GM19035 (cell line): ENCODE results near the gene UBE2G2.

ENCODE experiments used
- ATAC-seq: cut with Tn5 transposase; IDR thresholded peaks from one replicate; pipeline ENCODE4 v1.9.1; 2021; ENCODE audit not compliant: unreplicated experiment

The UBE2G2 gene, protein sequence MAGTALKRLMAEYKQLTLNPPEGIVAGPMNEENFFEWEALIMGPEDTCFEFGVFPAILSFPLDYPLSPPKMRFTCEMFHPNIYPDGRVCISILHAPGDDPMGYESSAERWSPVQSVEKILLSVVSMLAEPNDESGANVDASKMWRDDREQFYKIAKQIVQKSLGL

DNA sequence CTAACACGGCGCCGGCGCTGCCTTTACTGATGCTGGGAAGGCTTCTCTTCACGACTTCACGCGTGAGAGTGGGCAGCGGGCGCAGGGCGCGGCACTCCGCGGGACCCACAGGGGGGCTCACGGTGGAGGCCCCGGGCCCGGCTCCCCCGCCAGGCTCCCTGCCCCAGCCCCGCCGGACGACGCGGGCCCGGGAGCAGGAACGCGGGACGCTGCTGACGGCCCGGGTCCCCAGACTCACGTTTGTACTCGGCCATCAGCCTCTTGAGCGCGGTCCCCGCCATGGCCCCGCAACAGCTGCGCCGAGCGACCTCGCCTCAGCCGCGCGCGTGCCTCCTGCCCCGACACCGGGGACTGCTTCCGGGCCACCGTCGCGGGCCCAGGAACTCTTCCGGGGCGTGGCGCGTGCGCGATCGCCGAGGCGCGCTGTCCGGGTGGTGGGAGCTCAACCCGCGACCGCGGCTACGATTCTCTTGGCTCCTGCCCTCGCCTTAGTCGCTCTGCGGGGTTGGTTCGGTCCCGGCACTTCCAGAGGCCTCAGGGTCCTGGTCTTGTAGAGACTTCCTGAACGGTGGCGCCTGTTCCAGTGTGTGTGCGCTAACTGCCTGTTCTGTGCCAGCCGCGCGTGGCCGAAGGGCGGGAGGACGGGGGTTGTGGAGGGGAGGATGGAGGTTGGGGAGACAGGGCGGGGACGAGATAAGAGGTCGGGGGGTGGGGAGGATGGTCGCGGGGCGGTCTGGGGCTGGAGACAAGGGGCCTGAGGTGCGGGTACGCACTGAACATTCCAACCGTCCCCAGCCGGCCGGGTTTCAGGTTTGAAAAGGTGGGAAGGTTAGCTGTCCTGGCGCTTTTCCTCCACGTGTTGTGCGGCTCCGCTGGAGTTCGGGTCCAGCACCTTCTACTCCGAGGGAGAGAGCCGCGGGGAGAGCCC, at the start of gene UBE2G2:
Gene UBE2G2, minus strand, starts transcription at position 353 of the 928 bp plus-strand sequence. Its CDS starts 72 bp downstream, at position 281.
- peak; percentile 75 for ATAC-seq

DNA sequence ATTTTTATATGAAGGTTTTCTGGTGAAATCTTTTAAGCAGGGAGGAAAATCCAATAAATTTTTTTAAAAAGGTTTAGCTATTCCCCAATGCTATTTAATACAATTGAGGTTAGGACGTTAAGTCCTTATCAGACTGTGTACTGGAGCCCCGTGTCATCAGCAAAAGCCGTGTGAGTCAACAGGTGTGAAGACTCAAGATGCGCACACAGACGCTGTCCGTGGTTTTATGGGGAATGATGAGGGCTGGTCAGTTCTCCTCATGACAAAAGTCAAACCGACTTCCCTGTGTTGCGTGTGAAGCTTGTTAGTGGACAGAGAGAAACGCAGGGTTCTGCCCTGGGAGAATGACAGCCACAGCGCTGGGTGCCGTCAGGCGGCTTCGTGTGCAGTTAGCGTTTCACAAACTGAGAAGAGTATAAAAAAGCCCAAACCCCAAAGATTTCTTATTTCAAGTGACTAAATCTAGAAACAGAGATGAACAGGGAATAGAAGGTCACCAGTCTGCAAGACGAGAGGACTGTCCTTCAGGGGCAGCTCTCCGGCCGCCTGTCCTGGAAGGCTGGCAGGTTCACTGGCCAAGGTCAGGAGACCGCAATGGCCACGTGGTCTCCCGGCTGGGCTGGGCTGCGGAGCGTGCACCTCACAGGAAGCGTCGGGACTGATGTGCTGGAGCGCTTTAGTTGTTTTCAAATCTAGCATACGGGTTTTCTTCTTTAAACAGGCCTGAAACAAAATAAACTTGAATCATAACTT, 49.5 kb upstream of the UBE2G2 start:
- no peak for ATAC-seq

DNA sequence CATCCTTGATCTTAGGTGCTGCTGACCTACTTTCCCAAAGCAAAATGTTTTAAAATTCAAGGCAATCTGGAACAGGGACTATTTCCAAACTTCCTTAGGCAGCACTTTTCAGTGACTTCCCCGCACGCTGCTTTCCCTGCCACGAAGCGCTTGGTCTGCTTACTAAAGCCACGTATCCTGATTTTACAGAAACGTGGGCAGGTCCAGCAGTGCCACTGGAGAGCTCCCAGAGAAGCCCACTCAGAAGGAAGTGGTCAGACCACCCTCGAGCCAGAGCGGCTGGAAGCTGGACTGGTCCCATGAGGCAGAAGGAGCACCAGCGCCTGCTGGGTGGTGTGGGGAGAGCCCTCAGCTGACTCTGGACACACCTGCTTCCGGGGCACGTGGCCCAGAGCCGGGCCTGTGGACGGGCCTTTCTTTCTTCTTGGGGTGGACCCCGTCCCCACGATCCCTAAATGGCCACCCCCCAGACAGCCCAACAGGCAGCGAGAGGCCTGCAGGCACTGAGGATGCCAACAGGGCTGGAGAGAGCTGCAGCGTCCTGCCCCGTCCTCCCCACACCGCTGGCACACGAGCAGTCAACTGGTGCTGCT, 48.7 kb upstream of the UBE2G2 start:
- ATAC-seq: no peak

DNA sequence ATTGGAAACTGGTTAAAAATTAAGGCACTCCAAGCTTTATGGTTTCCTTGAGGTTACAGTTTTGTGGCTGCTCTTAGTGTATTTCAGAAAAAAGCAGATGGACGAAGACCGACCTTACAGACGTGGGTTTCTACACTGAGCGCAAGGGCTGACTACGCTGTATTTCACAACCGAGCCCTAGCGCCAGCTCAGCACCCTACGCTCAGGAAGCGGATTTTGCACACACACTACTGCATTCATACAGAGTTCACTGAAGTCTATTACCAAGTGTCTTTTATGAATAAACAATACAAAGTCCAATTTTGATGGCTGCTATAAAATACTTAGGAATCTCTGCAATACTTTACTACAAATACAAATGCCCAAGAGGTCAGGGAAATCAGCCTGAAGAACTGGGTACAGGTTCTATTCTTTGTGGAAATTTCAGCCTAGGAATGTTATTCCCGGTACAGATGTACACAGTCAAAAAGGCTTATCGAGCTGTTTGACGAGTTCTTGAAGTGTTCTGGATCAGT, 48.1 kb upstream of the UBE2G2 start:
- no peak for ATAC-seq

DNA sequence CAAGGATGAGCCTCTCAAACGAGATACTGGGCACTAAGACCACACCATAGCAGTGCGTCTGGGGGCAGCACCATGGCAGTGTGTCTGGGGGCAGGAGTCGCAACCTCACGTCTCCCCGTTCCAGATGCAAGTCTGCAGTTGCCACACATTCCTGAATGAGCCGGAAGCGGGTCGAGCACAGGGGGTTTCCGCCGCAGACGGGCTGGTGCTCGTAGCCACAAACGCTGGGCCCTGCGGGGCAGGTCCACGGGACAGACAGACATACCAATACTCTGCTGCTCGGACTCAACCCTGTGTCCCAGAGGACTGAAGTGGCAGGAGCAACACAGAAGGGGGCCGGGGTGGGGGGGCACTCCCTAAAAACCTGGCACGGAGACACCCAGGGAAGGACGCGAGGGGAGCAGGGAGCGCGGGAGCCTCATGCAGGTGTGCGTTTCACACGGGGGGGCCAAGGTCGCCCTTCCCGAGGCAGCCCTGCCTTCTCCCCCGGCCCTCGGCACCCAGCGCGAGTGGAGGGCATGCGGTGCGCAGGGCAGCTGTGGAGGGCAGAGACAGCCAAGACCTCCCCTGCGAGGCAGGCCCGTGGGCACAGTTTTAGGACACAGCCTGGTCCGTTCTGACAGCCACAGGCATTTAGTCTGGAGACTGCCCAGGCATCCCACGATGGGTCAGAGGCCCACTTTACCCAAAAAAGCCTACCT, 47.4 kb upstream of the UBE2G2 start:
- no peak for ATAC-seq

DNA sequence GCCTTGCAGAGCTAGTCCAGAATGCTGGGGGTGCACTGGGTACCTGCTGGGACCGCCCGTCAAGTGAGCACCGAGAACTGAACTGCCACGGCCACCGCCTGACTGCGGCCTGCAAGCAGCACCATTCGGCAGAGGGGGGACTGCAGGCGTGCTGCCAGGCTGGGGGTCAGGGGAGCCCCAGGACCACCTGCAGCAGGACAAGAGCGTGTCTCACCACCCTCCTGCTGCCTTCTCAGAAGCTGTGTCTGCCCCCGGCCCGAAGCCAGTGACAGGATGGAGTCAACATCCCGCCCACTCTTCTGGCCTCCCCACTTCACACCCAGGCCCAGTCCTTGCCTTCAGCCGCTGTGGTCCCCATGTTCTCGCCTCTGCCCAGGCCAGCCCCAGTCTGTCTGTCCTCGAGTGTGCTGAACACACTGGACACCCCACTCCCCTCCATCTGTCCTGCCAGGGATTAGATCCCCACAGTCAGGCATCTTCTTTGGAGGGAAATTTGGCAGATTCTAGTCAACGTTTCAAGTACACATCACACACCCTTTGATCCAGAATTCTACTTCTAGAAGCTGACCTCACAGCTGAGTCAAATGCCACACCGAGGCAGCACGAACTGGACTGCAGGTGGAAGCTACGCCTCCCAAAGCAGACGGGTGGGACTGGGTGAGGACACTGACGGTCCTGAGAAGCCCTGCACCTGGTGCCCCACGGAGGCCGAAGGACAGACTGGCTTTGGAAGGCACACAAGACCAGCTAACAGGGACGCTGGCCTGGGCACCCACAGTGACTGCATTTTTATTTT, 45.8 kb upstream of the UBE2G2 start:
- ATAC-seq: no peak

DNA sequence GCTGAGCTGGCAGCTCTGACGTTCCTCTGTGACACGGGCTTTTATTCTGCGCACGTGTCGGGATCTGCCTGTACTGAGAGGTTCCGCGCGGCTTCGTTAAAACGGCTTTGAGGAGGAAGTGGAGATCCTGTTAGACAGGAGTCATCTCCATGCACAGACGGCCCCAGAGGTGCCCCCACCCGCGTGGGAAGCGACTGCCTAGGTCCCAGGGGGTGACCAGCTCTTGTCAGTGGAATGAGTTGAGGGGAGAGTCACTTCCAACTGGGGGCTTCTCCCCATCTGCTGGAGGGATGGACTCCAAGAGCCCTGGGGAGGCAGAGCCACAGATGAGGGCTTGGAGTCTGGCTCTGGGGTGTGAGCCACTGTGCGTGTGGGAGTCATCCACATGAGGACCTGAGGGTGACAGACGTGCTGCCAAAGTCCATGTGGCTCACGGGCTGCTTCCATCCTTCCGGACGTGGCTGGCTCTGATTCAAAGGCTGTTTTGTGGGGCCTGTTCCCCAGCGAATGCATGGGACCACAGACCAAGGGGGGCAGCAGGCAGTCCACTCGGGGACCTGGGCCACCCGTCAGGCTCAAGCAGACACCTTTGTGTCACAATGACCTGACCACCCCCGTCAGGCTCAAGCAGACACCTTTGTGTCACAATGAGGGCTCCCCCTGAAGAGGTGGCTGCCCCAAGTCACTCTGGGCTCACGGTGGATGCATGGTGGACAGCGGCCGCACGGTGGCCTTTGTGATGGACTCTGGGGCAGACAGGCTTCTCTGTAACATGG, 45.1 kb upstream of the UBE2G2 start:
- no peak for ATAC-seq

DNA sequence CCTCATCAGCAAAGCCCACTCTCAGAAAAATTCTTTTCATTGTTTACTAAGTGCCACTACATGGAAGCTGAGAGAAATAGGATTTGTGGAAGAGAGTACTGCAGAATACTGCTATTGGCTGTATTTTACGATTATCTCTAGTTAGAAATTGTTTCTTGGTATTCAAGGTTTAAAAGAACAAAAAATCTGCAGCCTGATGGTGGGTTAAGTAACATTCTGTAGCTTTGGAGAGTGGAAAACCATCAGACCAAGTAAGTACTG, 44.5 kb upstream of the UBE2G2 start:
- no peak for ATAC-seq

DNA sequence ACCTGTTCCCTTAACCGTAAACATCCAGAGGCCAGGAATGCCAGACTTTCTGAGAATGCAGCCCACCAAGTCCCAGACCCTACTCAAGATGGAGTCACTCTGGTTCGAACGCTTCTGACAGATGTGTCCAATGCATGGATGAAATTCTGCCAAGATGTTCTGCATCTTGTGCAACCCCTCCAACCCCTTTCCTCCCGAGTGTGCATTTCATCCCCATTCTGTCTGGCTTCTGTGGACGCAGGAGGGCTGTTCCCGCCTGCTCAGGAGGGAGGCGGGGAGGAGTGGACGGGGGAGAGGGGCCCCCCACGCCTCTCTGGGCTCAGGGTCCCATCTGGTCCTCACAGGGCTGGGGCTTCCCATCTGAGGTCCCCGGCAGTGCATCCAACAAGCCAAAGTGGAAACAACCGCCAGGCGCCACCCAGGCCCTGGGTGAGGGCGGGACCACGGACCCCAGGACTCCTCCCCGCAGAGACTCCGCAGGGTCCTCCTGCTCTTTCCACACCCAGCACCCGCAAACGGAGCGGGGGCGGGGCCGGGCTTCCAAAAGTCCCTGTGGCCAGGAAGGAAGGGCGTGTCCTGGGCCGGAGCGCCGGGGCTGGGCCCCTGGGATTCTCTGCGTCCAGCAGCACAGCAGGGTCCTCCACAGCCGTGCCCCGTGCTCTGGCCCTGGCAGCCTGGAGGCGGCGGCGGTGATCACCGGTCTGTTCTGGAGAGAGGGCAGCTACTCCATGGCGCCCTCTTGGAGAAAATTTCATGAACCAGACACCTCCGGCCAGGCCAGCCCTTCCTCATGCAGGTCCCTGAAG, 44.0 kb upstream of the UBE2G2 start:
- ATAC-seq: no peak

DNA sequence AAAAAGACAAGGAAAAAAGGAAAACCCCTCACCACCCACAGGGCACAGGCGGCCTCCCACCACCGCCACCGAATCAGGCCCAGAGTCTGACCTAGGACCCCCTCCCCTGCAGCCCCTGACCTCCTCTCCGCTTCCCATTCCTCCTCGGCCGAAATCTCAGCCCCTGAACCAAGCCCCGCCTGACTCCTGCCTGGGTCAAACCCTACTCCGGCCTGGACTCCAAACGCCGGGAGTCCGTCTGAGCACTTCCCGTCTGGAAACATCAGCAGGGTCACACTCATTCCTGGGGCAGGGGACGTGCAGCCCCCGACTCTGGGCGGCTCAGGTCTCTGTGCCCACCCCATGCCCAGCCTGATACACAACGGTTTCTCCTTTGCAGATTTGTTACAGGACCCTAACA, 42.6 kb upstream of the UBE2G2 start:
- no peak for ATAC-seq

DNA sequence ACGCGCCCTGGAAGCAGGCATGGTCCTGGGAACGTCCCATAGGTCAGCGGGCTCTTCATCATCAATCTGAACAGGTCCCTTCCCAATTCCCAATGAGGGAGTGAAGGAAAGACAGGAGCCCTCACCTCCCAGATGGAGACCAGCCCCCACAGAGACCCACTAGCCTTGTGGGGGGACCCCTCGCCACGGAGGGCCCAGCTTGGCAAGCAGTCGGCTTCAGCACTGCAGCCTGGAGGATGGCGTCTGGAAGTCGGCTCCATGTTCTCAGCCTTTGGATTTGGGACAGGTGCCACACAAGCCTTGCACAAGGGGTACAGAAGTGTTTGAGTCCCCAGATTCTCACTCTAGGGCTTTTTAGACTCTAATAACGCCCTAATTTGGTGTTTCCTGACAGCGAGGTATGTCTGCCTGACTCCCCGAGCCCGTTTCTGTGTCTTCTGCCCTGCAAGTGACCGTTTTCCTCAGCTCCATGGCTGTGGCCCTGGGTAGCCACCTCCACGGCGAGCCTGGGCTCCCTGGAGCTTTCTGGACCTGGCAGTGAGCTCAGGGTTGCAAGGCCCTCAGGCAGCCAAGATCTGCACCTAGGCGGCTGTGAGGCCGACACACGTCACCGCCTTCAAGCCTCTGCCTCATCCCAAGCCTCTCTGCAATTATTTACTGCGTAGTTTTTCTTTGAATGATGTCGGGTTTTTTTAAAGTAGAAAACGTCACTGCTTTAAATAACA, 41.3 kb upstream of the UBE2G2 start:
- ATAC-seq: no peak

DNA sequence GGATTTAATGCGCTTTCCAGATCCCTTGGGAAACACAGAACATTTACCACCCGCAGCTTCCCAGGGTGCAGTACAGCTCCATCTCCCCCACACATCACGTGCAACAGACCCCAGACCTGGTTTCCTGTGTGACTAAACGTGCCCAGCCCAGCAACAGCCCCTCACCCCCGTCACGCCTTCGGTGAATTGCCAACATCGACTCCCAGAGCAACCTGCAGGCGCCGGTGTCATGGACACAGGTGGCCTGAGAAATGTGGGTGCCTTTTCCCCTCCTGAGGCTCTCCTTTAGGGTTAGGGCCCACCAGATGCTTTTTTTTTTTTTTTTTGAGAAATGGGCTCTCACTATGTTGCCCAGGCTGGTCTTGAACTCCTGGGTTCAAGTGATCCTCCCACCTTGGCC, 40.5 kb upstream of the UBE2G2 start:
- ATAC-seq: no peak

DNA sequence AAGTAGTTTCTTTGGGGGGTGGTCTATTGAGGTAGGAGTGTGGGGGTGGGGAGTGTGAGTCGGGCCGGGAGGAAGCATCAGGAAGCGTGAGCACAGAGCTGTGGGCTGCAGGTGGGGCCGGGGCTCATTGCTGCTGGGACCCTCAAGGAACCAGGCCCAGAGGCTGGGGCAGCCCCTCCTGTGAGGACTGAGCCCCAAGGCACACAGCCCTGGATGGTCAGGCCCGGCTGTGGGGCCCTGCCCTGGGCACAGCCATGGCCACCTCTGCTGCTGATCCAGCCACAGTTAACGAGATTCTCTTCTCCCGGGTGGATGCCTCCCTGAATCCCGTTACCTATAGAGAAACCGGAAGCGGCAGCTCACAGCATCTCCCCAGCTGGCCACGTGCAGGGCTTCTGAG, 39.2 kb upstream of the UBE2G2 start:
- ATAC-seq: no peak

DNA sequence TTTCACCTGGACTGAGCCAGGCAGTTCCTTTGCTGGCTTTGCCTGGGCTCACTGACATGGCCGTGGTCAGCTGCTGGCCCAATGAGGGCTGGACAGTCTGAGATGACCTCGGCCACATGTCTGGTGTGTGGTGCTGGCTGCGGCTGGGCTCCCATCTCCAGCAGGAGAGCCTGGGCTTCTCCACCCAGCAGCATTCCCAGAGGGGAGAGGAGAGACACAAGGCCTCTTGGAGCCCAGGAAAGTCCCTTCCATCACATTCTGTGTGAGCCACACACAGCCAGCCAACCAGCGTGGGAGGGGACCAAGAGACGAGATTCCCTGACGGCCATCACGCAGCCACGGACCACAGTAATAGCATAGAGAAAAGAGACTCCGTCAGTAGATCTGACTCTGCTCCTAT, 37.3 kb upstream of the UBE2G2 start:
- no peak for ATAC-seq

DNA sequence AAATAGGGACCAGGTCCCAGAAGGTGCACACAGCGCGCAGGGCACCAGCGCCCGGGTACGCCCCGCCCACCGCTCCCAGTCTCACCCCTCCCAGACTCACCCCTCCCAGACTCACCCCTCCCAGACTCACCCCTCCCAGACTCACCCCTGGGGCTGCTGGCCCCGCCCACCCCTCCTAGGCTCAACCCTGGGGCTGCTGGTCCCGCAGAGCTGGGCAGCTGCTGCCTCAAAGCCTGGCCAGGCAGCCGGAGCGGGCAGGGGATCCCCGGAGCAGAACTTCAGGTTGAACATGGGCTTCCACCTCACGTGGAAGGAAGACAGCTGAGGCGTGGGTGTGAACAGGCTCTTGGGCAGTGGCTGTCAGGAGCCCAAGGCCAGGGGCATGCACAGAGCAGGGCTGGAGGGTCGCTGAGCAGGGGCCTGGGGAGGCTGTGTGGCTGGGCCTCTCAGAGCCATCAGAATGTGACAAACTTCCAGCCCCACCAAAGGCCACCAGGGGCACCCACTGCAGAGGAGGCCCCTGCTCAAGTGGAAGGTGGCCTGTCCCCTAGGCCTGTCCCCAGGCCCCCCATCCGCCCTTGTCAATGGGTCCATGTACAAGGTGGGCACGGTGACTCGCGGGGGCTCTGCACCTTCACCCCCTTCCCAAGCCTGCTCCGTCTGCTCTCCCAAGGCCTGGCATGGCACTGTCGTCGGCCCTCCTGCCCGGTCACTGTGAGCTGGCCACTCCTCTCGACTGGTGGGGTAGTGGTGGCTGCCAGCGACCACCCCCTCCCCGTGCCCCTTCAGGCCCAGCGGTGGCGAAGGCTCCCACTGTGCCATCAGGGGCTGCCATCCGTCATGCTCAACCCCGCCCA, 36.6 kb upstream of the UBE2G2 start:
- no peak for ATAC-seq

DNA sequence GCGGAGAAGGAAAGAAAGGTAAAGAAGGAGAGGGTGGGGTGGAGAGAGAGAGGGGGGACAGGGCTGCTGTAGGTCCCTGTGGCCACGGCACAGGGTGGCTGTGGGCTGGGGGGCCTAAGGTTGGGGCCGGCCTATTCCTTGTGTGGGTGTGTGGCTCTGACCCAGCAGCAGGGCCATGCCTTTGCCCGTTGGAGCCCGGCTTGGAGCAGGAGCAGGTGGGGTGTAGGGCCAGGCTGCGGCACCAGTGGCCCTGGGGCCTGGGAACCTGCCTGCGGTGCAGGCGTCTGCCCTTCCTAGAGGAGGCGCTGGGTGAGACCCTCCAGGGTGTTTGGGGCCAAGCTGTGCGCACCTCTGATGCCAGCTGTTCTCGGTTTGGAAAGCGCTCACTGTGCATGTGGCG, 35.9 kb upstream of the UBE2G2 start:
- ATAC-seq: no peak
